T-helper 1 cell treated with Interleukin-12 subunit alpha and Interleukin-12 subunit beta and Interleukin-4 antibody, amounts not matched to agents 30 μg/mL and 1 μg/mL, for 36 hours (primary cell): ENCODE data around the gene TMEM150A.
"Not testable (repeated sequence)": the region's sequence is repeated elsewhere in the genome, so short reads cannot be mapped to it uniquely, and the experiment has no call there.

Source experiments
- H3K27ac Mint-ChIP-seq: one replicate; pipeline ENCODE4 v1.8.0; 2021; ENCODE audit warnings: mild to moderate bottlenecking, mixed read lengths
- H3K27me3 Mint-ChIP-seq: one replicate; pipeline ENCODE4 v1.8.0; 2021; ENCODE audit warnings: low read depth, mixed read lengths
- H3K36me3 Mint-ChIP-seq: one replicate; pipeline ENCODE4 v1.8.0; 2021; ENCODE audit warnings: low read depth, mixed read lengths
- H3K4me1 Mint-ChIP-seq: one replicate; pipeline ENCODE4 v1.8.0; 2021; ENCODE audit warnings: low read depth, mixed read lengths
- H3K4me3 Mint-ChIP-seq: one replicate; pipeline ENCODE4 v1.8.0; 2021; ENCODE audit warnings: mild to moderate bottlenecking, moderate library complexity, mixed read lengths
- H3K9me3 Mint-ChIP-seq: one replicate; pipeline ENCODE4 v1.8.0; 2021; ENCODE audit warnings: mixed read lengths

TMEM150A gene

DNA sequence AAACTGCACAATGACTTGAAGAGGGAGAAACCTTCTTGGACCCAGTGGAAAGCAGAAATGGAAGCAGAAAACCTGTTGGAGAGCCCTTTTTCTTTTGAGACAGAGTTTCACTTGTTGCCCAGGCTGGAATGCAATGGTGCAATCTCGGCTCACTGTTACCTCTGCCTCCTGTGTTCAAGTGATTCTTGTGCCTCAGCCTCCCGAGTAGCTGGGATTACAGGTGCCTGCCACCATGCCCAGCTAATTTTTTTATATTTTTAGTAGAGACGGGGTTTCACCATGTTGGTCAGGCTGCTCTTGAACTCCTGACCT is 1.6 kb upstream of the TMEM150A start:
- H3K9me3 Mint-ChIP-seq, H3K27ac Mint-ChIP-seq, H3K27me3 Mint-ChIP-seq, H3K4me3 Mint-ChIP-seq: not testable (repeated sequence)
- Mint-ChIP-seq H3K36me3 (peaks cover 12% of the 10 kb centered on the region), H3K4me1 (peaks cover 17% of the 10 kb centered on the region)

DNA sequence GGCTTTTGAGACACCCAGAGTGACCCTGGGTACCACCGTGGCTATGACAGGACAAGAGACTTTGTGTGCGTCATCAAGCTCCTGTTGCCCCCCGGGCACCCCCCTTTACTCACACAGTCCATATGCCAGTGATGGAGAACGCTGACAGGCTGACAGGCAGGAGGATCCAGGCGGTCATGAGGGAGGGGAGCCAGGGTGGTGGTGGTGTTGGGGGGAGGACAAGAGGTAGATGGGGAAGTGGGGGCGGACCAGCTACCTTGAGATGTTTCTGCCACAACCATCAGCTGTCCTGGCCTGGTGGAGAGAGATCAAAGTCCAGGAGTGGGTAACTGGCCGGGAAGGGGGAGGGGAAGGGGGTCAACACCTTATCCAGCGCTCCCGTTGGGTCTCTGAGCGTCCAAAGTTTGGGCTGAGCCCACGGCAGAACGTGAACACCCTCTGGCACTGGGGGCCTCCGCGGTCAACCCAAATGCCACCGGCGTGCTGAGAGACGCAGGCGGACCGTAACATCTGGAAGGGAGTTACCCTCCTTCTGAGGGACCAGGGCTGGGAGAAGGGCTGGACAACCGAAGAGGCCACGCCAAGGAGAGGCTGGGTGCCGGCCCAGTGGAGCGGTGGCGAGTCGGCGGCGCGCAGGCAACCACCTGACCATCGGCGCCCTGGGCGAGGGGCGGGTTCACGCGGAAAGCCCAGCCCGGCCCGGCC is 575 bp downstream of the TMEM150A start:
- Mint-ChIP-seq H3K9me3 (no peaks in the 10 kb centered on the region), H3K27ac (no peak overlapping the region), H3K27me3 (peaks cover 3% of the 10 kb centered on the region), H3K4me3 (peak overlapping the region; percentile 78), H3K36me3 (peaks cover 10% of the 10 kb centered on the region), H3K4me1 (peaks cover 15% of the 10 kb centered on the region)

DNA sequence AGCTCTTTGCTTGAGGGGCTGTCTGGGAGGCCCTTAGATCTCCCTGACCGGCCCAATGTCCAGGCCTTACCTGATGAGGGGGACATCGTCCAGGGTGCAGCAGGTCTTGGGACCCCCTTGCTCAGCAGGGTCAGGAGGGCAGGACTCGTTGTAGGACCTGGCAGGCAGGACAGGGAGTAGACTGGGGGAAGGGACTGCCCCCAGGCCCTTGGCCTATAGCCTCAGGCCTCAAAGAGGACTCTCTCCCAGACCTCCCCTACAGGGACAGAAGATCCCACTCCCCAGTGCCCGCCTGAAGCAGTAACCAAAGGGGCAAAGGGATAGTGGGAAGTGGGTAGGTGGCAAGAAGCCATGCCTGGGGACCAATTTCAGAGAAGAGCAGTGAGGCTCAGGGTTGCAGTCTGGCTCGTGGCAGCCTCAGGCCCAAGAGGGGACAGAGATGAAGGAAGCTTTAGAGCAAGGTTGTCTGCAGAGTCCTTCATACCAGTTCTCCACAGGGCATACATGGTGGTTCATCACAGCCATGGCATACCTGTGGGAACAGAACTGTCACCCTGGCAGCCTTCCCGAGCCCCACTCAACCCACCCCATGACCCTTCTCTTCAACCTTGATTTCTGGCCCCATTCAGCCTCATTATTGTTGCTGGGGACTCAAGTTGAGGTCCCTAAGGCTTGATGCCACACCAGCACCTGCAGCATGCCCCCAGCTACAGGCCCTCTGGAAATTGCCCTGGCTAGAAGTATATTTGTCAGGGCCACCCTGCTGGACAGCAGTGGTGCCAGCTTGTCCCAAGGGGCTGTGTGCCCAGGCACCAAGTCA is 1.3 kb downstream of the TMEM150A start:
- peaks cover 3% of the 10 kb centered on the region for H3K27me3 Mint-ChIP-seq
- no peaks in the 10 kb centered on the region for H3K9me3 Mint-ChIP-seq
- H3K27ac Mint-ChIP-seq = no peak overlapping the region
- H3K4me3 Mint-ChIP-seq = peak overlapping the region; percentile 78
- H3K36me3 Mint-ChIP-seq = peaks cover 12% of the 10 kb centered on the region
- peaks cover 20% of the 10 kb centered on the region for H3K4me1 Mint-ChIP-seq

DNA sequence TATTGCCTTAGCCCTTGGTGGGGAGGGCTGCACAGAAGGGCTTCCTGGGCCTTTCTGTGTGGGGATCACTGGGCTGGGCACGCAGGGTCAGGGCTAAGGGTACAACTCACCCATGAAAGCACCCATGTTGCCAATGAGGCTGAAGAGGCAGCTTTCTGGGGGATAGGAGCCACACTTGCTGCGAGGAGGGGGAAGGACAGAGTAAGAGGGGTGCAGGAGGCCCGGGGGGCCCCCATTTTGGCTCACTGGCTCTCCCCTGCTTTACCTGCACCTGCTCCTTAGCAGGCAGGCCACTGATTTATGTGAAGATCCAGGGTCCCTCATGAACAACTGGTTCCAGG is 2.3 kb downstream of the TMEM150A start:
- H3K9me3 Mint-ChIP-seq = no peaks in the 10 kb centered on the region
- no peak overlapping the region for H3K27ac Mint-ChIP-seq
- H3K4me1 Mint-ChIP-seq = peaks cover 26% of the 10 kb centered on the region
- no peak overlapping the region for H3K4me3 Mint-ChIP-seq
- peaks cover 15% of the 10 kb centered on the region for H3K36me3 Mint-ChIP-seq
- peaks cover 3% of the 10 kb centered on the region for H3K27me3 Mint-ChIP-seq

DNA sequence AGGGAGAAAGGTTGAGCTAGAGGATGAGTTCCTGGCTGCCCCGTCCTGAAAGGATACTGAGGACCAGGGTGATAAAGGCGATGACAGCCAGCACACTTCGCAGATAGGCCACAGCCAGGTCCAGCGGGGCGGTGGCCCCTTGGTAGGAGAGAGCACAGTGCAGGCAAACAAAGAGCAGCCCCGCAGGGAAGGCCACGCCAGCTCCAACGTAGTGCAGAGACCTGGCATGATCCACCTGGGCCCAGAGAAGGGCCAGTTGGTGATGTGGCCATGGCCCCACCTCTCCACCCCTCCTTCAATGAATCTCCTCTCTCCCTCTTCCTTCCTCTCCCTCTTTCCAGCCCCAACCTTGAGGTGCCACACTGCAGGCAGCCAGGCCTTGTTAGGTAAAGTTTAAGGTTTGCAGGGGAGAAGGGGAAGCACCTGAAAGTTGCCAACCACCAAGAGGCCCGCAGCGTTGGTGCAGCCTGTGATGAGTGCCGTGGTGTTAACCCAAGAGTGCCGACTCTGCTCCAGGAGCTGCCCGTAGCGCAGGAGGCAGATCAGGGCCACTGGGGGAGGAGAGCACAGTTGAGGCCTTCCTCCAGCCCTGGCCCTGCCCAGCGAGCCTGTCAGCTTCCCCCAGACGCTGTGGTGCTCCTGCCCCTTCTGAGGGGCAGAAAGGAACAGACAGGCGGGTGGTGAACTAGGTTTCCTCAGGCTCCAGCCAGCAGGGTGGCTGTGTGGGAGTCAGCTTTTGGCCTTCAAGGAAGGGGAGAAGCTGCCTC is 2.8 kb downstream of the TMEM150A start:
- H3K4me1 Mint-ChIP-seq = peaks cover 28% of the 10 kb centered on the region
- peaks cover 3% of the 10 kb centered on the region for H3K27me3 Mint-ChIP-seq
- no peaks in the 10 kb centered on the region for H3K9me3 Mint-ChIP-seq
- H3K4me3 Mint-ChIP-seq = no peak overlapping the region
- H3K36me3 Mint-ChIP-seq = peaks cover 15% of the 10 kb centered on the region
- H3K27ac Mint-ChIP-seq = no peak overlapping the region

DNA sequence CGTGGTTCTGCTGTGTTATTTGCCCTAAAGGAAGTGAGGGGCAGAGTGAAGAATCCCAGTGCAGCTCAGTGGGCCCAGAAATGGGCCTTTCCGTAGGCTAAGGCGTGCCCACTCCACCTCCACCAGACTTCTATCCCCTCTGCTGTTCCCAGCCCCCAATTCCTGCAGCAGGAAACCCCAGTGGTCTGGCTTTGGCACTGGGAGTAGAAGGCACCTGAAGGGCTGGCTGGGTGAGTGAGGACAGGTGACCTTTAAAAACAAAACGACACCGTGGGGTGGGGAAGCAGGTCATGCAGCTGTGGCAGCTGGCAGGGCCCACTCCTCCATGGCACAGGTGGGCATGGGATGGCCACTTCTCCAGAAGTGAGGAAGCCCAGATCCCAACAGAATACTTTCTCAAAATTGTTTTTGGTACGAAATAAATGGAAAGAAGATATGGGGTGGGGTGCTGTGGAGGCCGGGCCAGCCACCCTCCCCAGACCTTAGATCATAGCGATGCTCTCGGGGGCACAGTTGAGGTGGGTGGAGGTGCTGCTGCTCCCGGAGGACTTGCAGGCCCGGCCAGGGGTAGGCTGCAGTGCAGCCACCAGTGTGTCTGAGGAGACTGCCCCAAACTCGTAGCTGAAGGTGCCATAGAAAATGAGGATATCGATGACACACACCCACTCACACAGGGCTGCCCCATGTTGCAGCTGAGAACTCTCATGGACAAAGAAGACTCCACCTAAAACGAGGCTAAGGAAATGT is 3.7 kb downstream of the TMEM150A start:
- Mint-ChIP-seq H3K4me1 (peaks cover 33% of the 10 kb centered on the region), H3K4me3 (no peak overlapping the region), H3K36me3 (peaks cover 17% of the 10 kb centered on the region), H3K9me3 (no peaks in the 10 kb centered on the region), H3K27me3 (peaks cover 3% of the 10 kb centered on the region), H3K27ac (no peak overlapping the region)

DNA sequence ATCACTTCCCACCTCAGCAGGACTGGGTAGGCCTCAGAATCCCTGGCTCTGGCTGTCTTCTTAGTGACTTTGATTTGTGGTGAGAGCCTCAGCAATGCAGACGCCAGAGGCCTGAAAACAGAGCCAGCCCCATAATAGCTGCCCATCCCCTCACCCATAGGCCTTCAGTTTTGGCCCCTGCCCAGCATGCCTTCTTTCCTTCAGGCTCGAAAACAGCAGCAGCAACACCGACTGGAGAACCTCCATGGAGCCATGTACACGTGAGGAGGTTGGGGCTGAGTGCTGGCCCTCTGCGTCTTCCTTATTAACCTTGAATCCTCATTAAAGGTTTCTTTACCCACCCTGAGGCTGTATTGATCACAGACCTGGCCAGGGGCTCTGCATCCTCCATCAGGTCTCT is 5.3 kb downstream of the TMEM150A start:
- peaks cover 29% of the 10 kb centered on the region for H3K4me1 Mint-ChIP-seq
- peak overlapping the region; percentile 31 for H3K27ac Mint-ChIP-seq
- H3K9me3 Mint-ChIP-seq = no peaks in the 10 kb centered on the region
- no peaks in the 10 kb centered on the region for H3K27me3 Mint-ChIP-seq
- H3K36me3 Mint-ChIP-seq = peaks cover 15% of the 10 kb centered on the region
- peak overlapping the region; percentile 100 for H3K4me3 Mint-ChIP-seq

DNA sequence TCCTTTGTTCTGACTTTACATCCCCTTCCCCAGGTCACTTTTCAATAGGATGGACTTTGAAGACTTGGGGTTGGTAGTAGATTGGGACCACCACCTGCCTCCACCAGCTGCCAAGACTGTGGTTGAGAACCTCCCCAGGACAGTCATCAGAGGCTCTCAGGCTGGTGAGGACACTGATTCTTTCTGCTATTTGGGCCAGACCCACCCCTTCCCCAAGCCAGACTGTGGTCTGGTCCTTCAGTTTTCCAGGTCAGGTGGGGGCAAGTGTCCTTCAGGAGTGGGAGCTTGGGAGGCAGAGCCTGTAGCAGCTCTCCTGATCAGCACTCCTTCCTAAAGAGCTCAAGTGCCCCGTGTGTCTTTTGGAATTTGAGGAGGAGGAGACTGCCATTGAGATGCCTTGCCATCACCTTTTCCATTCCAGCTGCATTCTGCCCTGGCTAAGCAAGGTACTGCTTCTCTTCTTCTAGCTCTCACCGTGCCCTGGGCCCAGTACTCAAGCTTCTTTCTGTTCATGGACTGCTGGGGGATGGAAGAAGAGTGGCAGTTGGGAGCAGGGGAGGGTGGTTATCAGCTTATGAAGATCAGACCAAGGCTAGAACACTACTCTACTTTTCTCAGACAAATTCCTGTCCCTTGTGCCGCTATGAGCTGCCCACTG is 5.9 kb downstream of the TMEM150A start:
- H3K27ac Mint-ChIP-seq = peak overlapping the region; percentile 31
- H3K4me1 Mint-ChIP-seq = peaks cover 27% of the 10 kb centered on the region
- no peaks in the 10 kb centered on the region for H3K9me3 Mint-ChIP-seq
- no peaks in the 10 kb centered on the region for H3K27me3 Mint-ChIP-seq
- peak overlapping the region; percentile 100 for H3K4me3 Mint-ChIP-seq
- peaks cover 15% of the 10 kb centered on the region for H3K36me3 Mint-ChIP-seq

DNA sequence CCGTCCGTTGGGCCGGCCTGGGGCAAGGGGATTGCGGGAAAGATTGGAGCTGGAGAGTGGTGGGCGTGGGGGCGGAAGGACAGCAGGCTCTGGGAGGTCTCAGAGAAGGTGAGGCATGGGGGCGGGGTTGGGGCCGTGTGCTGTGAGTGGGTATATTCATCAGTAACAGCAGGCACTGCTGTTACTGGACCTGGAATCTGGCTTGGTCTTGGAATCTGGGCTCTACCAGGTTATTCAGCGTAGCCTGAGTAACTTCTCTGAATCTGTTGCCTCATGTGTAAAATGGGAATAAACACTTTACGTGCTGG is 6.5 kb downstream of the TMEM150A start:
- peaks cover 26% of the 10 kb centered on the region for H3K4me1 Mint-ChIP-seq
- H3K9me3 Mint-ChIP-seq = no peaks in the 10 kb centered on the region
- peaks cover 15% of the 10 kb centered on the region for H3K36me3 Mint-ChIP-seq
- peak overlapping the region; percentile 97 for H3K27ac Mint-ChIP-seq
- no peaks in the 10 kb centered on the region for H3K27me3 Mint-ChIP-seq
- peak overlapping the region; percentile 100 for H3K4me3 Mint-ChIP-seq

DNA sequence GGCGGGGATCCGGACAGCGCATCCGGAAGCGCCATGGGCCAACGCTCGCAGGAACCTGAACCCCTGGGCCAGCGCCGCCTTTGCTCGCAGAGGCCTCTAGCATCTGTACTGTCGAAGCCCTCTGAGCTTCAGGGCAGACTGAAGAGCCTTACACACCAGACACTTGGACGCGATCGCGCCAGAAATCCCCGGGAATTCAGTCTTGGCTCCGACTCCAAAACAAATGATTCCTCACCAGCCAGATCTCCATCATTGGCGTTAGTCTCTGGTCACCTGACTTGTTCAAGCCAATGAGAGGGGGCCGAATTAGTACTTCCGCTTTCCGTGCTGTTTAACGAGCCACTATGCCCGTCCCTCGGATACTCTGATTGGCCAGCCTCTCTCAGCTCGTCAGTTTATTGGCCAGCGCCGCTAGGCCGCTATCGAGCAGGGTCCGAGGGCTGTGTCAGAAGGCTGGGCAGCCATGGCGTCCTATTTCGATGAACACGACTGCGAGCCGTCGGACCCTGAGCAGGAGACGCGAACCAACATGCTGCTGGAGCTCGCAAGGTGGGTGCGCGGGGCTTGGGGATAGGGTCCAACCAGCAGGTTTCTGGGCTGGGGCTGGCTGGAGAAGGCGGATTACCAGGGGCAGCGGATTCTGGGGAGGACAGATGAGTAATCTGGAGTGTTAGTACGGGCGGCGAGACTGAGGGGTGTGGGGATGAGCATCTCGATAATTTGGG is 7.0 kb downstream of the TMEM150A start, which contains the start of gene RNF181:
Gene RNF181 (plus strand): TSS at position 445 of the 725 bp plus-strand sequence. CDS start 19 bp downstream, at position 464.
- Mint-ChIP-seq H3K4me1 (peaks cover 26% of the 10 kb centered on the region), H3K27me3 (no peaks in the 10 kb centered on the region)

DNA sequence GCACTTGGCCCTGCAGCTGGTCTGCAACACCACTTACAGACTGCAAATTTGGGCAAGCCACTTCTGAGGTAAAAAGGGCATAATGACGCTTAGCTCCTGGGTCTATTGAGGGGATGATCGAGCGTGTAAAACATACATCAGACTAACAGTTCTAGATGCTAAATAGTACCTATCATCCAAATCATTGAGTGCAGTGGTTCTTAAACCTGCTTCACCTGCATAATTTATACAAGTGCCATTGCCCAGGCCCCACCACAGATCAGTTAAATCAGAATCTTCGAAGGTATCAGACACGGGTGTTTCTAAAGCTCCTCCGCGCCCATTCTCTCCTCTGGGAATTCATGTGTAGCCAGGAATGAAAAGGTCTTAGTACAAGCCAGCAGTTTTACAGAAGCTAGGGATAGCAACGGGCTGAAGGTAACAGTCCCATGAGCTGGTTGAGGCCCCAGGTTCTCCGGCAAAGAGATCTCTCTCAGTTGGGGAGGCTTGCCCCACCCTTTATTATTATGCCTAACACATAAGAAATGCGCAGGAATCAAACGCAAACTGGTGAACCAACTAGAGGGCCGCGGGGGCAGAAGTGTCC is 7.7 kb downstream of the TMEM150A start:
- Mint-ChIP-seq H3K4me1 (peaks cover 26% of the 10 kb centered on the region), H3K4me3 (peak overlapping the region; percentile 100), H3K27ac (peak overlapping the region; percentile 97), H3K9me3 (no peaks in the 10 kb centered on the region), H3K36me3 (peaks cover 17% of the 10 kb centered on the region), H3K27me3 (no peaks in the 10 kb centered on the region)

More for the DNA sequence above, 7.0 kb downstream of the TMEM150A start, which contains the start of gene RNF181:
- Mint-ChIP-seq H3K4me3 (peak within 1 kb of the TSS; percentile 100), H3K36me3 (peaks cover 17% of the 10 kb centered on the region), H3K9me3 (no peaks in the 10 kb centered on the region), H3K27ac (peak within 1 kb of the TSS; percentile 97)

DNA sequence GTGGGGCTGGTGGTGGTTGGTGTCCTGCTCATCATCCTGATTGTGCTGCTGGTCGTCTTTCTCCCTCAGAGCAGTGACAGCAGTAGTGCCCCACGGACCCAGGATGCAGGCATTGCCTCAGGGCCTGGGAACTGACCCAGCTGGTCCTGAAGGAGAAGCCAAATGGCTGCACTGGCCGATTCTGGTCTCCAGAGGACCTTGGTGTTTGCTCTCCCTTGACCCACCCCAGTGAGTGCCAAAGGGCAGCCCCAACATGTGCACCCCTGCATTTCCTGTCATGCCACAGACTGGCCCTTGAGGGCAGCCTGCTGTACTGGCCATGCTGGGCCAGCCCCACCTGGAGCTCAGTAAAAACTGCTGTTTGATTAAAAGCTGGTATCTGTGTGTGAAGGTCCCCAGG is 9.5 kb downstream of the TMEM150A start:
- no peaks in the 10 kb centered on the region for H3K9me3 Mint-ChIP-seq
- H3K27ac Mint-ChIP-seq = no peak overlapping the region

DNA sequence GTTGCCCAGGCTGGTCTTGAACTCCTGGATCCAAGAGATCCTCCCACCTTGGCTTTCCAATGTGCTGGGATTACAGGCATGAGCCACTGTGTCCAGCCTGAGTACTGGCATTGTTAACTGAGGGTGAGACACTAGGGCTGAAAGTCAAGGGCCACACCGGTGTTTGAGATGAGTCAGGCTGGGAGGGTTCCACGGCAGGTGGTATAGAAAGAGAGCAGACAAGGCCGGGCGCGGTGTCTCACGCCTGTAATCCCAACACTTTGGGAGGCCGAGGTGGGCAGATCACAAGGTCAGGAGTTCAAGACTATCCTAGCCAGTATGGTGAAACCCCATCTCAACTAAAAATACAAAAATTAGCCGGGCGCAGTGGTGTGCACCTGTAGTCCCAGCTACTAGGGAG is 10.2 kb downstream of the TMEM150A start:
- not testable (repeated sequence) for H3K9me3 Mint-ChIP-seq, H3K27ac Mint-ChIP-seq, H3K4me3 Mint-ChIP-seq, H3K27me3 Mint-ChIP-seq
- peaks cover 23% of the 10 kb centered on the region for H3K36me3 Mint-ChIP-seq
- H3K4me1 Mint-ChIP-seq = peaks cover 36% of the 10 kb centered on the region

More for the DNA sequence above, 9.5 kb downstream of the TMEM150A start:
- Mint-ChIP-seq H3K4me1 (peaks cover 32% of the 10 kb centered on the region), H3K27me3 (no peaks in the 10 kb centered on the region), H3K36me3 (peaks cover 20% of the 10 kb centered on the region), H3K4me3 (peak overlapping the region; percentile 10)
